GM19372 (cell line): ENCODE data around the gene ZNF28.
"Not testable (repeated sequence)": the region's sequence is repeated elsewhere in the genome, so short reads cannot be mapped to it uniquely, and the experiment has no call there.

Experiments
- ATAC-seq: cut with Tn5 transposase; IDR thresholded peaks from one replicate; pipeline ENCODE4 v1.9.1; 2021; ENCODE audit warnings: mild to moderate bottlenecking, low read depth, moderate library complexity; ENCODE audit not compliant: unreplicated experiment

Gene ZNF28

DNA sequence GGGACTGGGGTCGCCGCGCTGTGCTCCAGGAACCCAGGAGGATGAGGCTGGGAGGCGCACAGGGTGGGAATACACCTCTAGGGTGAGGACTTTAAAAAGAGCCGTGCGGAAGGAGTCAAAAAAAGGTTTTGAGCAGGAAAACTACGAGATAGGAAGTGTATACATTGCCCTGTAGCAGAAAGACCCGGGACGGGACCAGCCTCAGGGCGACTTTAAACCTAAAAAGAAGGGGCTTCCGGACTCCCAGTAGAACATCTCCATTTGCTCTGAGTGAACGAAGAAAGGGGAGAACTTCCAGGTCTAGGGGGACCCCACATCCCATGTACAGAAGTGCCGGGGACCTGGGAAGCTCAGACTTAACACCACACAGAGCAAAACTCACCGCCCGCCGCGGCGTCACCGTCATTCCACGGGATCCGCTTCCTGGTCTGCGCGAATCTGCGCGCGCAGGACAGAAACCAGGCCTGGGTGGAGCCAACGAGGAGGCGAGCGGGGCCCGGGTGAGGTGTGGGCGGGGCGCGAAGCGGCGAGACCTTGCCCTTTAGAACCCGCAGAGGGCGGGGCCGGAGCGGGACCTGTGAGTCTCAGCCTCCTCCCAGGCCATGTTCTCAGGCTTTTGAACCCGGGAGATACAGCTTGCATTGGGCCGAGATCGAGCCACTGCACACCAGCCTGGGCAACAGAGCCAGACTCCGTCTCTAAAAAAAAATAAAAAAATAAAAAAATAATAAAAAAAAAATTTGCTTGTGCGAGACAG, at the start of gene ZNF28:
Gene ZNF28 (minus strand): TSS at position 430 of the 757 bp plus-strand sequence. CDS start 3,675 bp downstream, outside the sequence.
- peak; percentile 97 for ATAC-seq

DNA sequence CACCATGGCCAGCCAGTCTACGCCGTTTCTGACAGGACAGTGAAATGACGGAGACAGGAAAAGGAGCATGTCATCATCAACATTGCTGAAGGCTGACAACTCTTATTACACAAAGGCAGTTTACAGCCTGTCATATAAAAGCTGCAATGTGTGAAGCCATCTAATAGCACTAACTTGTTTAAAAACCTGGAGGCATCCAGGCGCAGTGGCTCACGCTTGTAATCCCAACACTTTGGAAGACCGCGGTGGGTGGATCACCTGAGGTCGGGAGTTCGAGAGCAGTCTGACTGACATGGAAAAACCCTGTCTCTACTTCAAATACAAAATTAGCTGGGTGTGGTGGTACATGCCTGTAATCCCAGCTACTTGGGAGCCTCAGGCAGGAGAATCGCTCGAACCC, 46.6 kb upstream of the ZNF28 start:
- ATAC-seq = not testable (repeated sequence)

DNA sequence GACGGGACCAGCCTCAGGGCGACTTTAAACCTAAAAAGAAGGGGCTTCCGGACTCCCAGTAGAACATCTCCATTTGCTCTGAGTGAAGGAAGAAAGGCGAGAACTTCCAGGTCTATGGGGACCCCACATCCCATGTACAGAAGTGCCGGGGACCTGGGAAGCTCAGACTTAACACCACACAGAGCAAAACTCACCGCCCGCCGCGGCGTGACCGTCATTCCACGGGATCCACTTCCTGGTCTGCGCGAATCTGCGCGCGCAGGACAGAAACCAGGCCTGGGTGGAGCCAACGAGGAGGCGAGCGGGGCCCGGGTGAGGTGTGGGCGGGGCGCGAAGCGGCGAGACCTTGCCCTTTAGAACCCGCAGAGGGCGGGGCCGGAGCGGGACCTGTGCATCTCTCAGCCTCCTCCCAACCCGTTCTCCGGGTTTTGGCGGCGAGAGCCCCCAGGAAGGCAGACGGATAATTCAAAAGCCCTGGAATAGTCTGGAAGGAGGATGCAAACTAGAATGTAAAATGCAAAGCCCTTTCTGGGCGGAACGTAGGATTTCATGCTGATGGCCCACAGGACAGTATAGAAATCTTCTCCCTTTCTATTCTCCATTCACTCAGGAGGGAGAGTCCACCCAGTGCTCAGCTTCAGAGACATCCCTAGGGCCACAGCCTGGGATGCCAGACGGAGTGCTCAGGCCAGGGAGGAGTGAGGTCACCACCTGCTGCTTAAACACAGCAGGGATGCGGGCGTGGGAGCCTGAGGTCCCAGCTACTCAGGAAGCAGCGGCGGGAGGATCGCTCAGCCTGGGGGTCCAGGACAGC, 36.2 kb upstream of the ZNF28 start, which contains the start of gene ZNF468:
Gene ZNF468 (minus strand): TSS at position 242 of the 814 bp plus-strand sequence. CDS start 3,347 bp downstream, outside the sequence.
- ATAC-seq = peak; percentile 94

GRCh38 chr19:52856540-52857377, 35.3 kb upstream of the ZNF28 start:
- ATAC-seq = not testable (repeated sequence)

DNA sequence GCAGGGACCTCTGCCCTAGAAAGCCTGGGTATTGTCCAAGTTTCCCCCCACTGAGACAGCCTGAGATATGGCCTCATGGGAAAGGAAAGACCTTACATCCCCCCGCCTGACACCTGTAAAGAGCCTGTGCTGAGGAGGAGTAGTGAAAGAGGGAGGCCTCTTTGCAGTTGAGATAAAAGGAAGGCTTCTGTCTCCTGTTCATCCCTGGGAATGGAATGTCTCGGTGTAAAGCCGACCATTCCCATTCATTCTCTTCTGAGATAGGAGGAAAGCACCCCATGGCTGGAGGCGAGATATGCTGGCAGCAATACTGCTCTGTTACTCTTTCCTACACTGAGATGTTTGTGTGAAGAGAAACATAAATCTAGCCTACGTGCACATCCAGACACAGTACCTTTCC, 25.9 kb upstream of the ZNF28 start:
- not testable (repeated sequence) for ATAC-seq

GRCh38 chr19:52840825-52841465, 19.5 kb upstream of the ZNF28 start:
- ATAC-seq = not testable (repeated sequence)

GRCh38 chr19:52834289-52834688, 12.9 kb upstream of the ZNF28 start:
- ATAC-seq = not testable (repeated sequence)

- ATAC-seq = not testable (repeated sequence)
Observed at GRCh38 chr19:52833541-52833940, 12.1 kb upstream of the ZNF28 start.

GRCh38 chr19:52829866-52830265, 8.4 kb upstream of the ZNF28 start:
- ATAC-seq = not testable (repeated sequence)

GRCh38 chr19:52825765-52826164, 4.3 kb upstream of the ZNF28 start:
- ATAC-seq = no peak

DNA sequence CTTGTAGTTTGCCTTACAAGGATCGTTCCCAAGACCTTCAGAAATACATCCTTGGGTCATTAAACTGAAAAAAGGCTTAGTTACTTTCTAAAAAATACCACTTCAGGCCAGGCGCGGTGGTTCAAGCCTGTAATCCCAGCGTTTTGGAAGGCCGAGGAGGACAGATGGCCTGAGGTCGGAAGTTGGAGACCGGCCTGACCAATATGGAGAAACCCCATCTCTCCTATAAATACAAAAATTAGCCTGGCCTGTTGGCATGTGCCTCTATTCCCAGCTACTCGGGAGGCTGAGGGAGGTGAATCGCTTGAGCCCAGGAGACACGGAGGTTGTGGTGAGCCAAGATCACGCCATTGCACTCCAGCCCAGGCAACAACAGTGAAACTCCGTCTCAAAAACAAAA, 2.2 kb upstream of the ZNF28 start:
- ATAC-seq = no peak

DNA sequence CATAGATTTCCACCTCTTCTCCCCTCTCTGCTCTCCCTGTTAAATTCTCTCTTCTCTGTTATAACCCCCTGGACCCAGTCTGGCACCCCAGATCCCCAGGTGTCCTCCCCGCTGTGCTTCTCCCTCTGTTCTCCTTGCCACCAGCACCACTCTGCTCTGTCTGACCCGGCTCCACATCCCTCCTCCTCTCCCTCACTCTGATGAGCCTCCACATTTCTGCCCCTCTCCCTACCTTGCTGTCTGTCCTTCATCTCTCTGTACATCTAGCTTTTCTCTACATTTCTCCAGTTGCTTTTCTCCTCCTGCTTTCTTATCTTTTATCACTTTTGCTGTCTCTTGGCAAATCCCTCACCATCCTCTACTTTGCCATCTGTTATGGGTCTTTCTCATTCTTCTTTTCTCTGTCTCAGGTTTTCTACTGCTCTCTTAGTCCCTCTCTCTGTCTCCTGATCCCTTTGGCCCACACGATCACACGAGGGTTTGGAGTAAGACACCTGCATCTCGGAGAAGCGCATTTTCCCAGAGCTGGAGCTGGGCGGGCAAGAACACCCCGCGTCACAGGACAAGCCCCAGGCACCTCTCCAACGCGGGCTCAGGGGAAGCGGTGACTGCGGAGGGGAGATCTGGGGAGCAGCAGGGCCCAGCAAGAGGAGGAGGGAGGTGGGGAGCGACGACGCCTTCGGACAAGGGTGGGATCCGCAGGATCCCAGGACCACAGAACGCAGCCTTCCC, 795 bp downstream of the ZNF28 start:
- ATAC-seq = peak; percentile 22

GRCh38 chr19:52809801-52810200, 11.6 kb downstream of the ZNF28 start:
- ATAC-seq = no peak

GRCh38 chr19:52799950-52800640, 21.3 kb downstream of the ZNF28 start:
- ATAC-seq = not testable (repeated sequence)

GRCh38 chr19:52789440-52789839, 32.0 kb downstream of the ZNF28 start:
- ATAC-seq = no peak

- peak; percentile 91 for ATAC-seq
Observed at GRCh38 chr19:52786464-52787354, 34.7 kb downstream of the ZNF28 start, which contains the start of gene ZNF600. Gene ZNF600, minus strand, starts transcription at chr19:52786791. Its CDS starts 7,903 bp downstream, at chr19:52778888.

DNA sequence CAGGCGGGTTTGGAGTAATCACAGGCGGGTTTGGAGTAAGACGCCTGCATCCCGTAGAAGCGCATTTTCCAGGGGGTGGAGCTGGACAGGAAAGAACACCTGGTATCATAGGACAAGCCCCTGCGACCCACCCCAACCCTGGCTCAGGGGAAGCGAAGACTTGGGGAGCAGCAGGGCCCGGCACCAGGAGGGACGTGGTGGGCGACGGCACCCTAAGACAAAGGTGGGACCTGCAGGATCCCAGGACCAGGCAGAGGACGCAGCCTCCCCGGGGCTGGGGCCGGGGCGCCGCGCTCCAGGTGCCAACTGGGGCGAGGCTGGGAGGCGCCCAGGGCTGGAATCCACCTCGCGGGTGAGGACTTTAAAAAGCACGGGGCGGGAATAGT, 35.4 kb downstream of the ZNF28 start:
- ATAC-seq = peak; percentile 23

DNA sequence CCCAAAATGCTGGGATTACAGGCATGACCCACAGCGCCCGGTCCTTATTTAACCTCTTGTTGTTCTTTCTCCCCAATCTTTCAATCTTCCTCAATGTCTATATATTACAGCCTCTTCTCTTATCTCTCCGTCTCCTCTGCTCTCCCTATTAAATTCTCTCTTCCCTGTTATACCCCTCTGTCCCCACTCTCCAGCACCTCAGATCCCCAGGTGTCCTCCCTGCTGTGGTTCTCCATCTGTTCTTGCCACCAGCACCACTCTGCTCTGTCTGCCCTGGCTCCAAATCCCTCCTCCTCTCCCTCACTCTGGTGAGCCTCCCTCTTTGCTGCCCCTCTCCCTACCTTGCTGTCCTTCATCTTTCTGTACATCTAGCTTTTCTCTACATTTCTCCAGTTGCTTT, 35.9 kb downstream of the ZNF28 start:
- no peak for ATAC-seq
